Stimulated activated CD4-positive, alpha-beta T cell treated with anti-CD3 and anti-CD28 coated beads, Interleukin-1b, Interleukin-23, amount 100 ng/mL, for 24 hours (primary cell): ENCODE measurements around the gene IMMP2L.

Experiments
- DNase-seq, 4 experiments: peaks; one replicate each; pipeline ENCODE4 v3.0.0-alpha.2; 2020; ENCODE audit warnings: low read depth in 4 of 4, low spot score in 1 of 4

IMMP2L gene

DNA sequence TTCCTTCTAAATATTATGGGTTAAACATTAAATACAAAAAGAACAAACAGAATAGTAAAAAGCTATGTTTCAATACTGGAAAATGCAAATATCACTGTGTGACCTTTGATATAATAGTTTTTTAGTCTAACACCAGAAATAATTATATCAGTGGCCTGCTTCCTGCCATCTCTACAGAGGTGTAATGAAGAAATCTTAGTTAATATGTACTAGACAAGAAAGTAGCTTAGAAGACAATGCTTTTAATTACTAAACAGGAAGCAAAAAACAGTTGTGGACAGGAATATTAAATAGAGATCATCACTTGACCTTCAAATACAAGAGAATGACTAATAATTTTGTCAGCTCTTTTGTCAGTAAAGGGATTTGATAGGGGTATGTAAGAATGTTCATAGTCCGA, 518.7 kb downstream of the IMMP2L start:
- no peak for DNase-seq

DNA sequence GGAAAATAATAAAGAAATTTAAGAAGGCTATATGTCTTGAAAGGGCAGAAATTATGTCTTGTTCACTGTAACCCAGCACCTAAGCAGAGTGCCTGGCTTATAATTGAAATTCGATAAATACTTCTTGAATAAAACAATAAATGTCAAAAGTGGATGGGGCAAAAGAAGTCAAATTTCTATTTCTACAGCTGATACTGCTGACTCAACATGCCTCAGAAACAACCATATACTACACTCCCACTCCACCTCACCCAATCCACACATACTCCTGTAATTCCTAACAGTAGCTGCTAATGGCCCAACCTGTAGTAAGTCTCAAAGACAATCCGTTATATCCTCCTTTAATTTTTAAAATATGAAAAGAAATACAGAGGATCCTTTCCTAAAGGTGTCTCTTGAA, 519.5 kb downstream of the IMMP2L start:
- DNase-seq, result no peak

- no peak for DNase-seq
Measured at GRCh38 chr7:111041577-111041976, 520.7 kb downstream of the IMMP2L start.

DNA sequence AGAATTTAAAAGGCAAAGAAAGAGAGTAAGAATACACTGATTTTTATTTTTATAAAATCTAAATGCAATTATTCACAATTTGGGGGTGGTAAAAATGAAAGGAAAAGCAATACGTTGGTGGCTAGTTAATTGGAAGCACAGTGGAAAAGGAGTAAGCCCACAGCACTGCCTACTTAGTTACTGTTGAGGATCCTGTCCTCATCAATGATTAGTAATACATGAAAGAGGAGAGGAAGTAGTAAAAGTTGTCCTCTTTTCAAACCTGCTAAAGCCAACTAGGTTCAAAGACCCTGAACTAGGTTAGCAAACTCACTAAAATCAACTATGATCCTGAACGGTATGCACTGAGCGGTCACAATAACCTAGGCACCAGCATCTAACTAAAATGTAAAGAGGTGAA, 524.1 kb downstream of the IMMP2L start:
- DNase-seq, result no peak

GRCh38 chr7:111031916-111032315, 530.4 kb downstream of the IMMP2L start:
- no peak for DNase-seq

- no peak for DNase-seq
Measured at GRCh38 chr7:111030336-111030735, 532.0 kb downstream of the IMMP2L start.

DNA sequence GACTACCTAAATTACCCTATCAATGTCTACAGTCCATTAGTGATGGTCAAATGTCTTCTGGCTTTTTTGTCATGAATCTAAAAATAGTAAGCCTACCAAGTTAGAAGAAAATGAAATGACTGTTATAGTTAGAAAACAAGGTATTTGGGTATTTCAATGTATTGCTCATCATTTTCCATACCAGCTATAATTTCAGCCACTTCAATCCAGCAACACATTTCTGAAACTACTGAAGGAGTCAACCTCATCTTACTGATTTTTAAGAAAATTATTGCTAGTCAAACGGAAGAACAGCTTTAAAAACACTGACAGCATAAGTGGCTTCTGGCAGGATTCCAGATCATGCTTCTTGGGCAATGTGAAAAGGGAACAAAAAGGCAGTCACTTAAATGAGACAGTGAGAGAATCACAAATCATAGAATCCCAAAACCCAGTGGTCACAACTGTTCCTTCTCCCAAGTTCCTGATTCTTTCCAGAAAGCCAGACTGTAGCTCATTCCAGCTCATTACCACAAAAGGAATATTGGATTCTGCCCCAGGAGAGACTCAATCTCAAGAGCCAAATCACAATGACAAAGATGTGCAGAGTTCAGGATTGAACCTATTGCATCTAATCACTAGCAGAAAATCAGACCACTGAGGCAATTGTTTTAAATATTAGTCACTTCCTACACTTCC, 532.6 kb downstream of the IMMP2L start:
- DNase-seq, result peak; percentile 11 to 46 (median 28)

DNA sequence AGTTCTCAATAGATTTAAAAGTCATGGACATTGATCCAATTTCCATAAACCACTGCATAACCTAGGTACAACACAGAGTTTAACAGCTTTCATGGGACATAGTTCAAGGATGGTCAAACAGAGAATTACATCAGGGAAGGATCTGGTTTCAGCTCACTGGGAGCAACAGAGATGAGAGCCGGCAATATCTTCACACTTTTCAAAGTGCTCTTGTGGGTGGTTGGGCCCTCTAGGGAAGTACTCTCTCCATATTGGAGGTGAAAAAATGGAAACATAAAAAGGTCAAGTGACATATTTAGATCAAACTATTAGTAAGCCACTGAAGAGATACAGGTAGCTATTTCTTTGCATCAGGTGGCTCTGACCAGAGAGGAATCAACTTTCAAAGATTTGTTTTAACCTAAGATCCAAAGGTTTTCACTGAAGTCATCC, 533.1 kb downstream of the IMMP2L start:
- no peak for DNase-seq

- no peak for DNase-seq
Measured at GRCh38 chr7:111027396-111027795, 534.9 kb downstream of the IMMP2L start.

DNA sequence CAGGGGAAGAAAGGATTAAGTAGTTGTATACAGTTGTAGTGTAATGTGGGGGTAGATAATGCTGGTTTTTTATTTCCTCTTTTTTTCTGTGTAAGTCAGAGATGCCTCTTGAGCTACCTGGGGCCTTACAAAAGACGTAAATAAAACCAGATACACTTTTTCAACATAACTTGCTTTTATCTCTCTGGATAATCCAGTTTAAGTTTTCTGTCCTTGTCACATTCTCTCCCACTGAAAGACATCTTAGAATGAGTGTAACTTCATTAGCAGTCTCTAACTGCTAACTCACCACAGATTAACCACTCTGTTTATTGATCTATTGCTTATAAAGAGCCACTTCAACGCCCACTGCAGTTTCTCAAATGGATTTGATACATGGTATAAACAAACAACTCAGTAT, 535.5 kb downstream of the IMMP2L start:
- no peak for DNase-seq

- DNase-seq, result no peak
Measured at GRCh38 chr7:111026343-111026742, 535.9 kb downstream of the IMMP2L start.

GRCh38 chr7:111025006-111025405, 537.3 kb downstream of the IMMP2L start:
- no peak for DNase-seq

- no peak for DNase-seq
Measured at GRCh38 chr7:111018960-111019736, 543.1 kb downstream of the IMMP2L start.

GRCh38 chr7:111018447-111018846, 543.8 kb downstream of the IMMP2L start:
- DNase-seq, result no peak

GRCh38 chr7:111014079-111014478, 548.2 kb downstream of the IMMP2L start:
- DNase-seq, result no peak

DNA sequence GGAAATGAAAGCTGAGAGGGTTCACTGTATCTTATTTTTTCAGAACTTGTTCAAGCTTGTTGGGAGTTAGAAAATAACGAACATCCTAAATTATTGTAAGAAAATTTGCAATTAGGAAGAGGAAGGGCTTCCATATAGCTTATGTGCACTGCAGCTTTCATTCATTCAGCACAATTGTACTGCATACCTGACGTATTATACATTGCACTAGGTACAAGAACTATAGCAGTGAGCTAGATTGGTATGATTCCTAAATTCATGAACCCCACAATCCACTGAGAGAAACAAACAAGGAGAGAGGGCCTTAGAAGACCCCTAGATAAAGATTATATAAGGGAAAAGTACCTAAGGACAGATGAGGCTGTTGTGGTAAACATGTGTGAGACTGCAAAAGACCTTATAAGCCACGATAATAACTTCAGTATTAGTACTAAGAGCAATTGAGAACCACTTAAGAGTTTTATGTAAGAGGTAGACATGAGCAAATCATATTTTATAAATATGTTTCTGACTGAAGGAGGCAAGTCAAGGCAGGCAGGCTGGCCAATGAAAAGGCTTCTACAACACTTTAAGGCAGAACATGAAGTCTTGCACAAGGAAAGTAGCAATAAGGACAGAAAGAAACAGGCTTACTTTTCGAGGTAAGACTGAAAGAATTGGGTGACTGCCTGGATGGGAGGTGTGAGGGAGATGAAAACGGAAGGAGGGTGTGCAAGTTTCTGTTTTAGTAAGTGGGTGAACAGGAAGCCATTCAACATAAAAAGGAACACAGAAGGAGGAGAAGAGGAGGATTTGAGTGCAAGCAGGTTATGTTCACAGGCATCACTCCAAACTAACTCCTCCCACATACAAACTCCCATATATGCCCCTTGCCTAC, 549.3 kb downstream of the IMMP2L start:
- no peak for DNase-seq

DNA sequence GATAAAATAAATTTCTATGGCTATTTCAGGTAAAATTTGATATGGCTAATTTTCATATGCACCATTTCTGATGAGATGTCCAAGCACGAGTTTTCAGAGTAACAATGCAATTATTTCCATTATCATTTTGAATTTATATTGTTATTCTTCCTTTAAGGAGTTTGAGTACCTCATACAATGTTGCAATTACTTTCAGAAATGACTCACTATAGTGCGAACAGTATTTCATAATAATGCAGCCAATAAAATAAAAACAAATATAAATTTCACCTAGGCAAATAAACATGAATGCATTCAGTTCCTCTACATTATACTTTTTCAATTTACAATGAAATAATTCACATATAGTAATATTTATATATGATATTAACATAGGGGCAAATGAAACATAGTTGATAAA, 550.1 kb downstream of the IMMP2L start:
- no peak for DNase-seq

DNA sequence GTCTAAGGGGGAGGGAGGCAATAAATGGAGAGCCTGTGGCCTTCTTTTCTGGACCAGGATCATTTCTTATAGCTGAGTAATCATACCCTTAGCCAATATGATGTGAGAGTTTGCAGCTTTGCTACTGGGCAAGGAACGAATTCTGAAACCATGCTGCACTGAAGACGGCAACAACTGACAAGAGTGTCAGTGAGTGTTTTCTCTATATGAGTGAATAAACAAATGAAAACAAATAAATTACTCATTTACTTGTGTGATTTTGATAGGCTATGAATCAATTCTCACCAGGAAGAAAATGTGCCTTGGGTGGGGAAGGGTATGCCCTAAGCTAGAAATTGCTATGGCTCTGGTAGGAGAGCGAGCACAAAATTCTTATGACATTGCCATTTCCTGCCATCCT, 550.8 kb downstream of the IMMP2L start:
- DNase-seq, result no peak

GRCh38 chr7:111010798-111011197, 551.5 kb downstream of the IMMP2L start:
- DNase-seq, result no peak

DNA sequence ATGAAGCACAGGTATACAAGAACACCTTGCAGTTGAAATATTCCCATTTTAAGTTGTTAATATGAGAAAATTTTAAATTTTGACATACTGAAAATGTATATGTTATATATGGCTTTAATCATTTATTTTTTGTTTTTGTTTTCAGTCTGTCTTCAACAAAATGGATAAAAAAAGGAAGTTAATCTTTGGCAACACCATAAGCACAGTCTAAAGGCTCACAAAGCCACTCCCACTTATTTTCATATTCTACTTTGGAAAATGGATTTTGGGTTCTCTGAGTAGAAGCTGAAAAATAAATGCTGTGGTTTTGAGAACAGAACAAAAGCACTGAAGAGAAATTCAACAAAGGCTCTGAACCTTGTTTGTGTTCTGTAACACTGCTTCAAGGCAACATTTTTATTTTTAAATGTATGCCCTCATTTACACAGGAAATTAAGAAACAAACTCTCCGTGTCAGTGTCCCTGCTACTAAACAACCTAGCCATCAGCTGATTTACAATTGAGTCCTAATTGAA, 552.7 kb downstream of the IMMP2L start:
- no peak for DNase-seq

DNA sequence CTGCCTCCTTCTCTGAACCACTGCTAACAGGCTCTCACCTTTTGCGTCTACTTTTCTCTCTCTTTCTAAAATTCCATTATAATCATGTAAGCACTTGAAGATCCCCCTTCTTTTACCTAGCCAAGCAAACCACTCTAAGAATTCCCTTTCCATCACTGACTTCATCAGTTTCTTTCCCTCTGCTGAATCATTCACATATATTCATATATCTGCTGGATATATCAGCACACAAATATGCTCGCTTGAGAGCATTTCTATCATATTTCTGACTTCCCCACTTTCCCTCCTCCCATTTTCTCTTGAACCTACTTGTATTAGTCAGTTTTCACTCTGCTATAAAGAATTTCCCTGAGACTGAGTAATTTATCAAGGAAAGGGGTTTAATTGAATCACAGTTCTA, 555.6 kb downstream of the IMMP2L start:
- DNase-seq, result no peak

- no peak for DNase-seq
Measured at GRCh38 chr7:111006040-111006439, 556.3 kb downstream of the IMMP2L start.
